Non-pigmented ciliary epithelial cell (primary cell): ENCODE data around the gene CALD1.

Source experiments
- DNase-seq: peaks from one replicate; pipeline ENCODE4 v3.0.0-alpha.2; 2010; ENCODE audit warnings: low read depth

Gene CALD1

GRCh38 chr7:134764365-134764764 lies 15.1 kb upstream of the CALD1 start:
- DNase-seq = no peak

DNA sequence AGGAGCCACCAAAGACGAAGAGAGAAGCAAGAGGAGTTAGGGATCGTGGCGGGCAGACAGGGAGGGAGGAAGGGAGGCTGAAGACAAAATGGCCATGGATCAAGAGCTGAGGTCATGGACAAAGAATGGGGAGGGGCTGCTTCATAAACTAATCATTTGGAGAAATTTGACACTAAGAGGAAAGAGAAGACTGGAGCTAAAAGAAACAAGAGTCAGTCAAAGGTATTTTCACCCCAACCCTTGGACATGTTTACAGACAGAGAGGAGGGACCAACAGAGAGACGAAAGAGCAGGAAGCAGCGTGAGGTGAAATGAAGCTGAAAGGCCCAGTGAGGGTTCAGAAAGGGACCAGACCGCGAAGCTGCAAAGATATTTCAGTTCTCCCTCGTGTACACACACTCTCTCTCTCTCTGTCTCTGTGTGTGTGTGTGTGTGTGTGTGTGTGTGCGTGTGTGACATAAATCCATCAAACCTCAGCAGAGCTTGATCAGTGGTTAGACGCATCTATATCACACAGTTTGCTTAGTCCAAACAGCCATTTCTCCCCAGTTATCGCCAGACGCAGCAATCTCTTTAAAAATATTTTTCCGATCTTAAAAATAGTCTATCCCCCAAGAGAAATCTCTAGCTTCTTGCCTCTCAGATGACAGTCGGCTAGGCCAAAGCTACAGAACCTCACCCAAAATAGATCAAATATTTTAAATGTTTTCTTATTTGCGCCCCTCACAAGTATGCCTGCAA lies 12.5 kb upstream of the CALD1 start:
- no peak for DNase-seq

DNA sequence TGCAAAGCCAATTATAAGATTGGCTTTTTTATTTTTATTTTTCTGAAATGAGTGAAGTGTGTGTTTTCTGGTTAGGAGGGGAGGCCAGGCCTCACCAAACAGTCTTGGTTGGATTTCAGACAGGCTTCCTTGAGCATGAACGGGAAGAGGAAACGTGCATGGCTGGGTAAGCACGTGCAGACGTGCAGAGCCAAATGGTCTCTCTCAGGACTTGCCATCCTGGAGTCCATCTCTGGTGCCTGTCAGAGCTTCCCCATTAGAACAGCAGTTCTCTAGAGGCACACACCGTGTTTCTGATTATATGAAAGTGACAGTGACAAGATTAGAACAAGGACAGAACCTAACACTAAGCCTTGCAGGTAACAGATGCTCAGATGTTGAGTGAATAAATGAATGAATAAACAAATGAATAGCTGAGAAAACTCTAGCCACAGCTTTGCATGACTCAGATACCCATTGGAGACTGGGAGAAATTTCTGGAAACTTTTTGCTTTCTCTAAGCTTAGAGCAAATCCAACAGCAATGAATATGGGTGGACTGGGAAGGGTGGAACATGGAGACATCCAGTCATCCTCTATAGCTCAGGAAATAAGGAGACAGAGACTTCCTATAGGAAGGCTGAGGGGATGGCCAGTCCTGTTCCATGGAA lies 11.8 kb upstream of the CALD1 start:
- no peak for DNase-seq

GRCh38 chr7:134768243-134768642 lies 11.2 kb upstream of the CALD1 start:
- no peak for DNase-seq

- DNase-seq = no peak
Observed at GRCh38 chr7:134770676-134771075, 8.8 kb upstream of the CALD1 start.

- DNase-seq = no peak
Observed at GRCh38 chr7:134771111-134771510, 8.3 kb upstream of the CALD1 start.

- DNase-seq = no peak
Observed at GRCh38 chr7:134771889-134772288, 7.5 kb upstream of the CALD1 start.

DNA sequence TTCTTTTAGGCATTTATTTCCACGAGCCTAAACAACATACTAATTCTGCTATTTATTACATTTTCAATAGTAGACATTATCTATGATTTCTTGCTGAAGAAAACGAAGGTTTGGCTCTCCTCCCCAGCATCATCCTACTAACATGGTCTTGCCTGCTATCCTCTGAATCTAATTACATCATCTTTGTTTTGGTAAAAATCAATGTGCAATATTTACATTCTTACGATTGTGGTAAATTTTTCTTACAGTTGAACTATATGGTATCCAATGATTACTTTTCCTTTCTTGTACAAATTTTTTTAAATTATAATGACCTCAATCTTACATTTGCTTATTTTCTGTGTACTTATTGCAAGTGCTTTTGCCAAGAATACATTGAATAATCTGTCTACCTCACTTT lies 7.0 kb upstream of the CALD1 start:
- DNase-seq = no peak

DNA sequence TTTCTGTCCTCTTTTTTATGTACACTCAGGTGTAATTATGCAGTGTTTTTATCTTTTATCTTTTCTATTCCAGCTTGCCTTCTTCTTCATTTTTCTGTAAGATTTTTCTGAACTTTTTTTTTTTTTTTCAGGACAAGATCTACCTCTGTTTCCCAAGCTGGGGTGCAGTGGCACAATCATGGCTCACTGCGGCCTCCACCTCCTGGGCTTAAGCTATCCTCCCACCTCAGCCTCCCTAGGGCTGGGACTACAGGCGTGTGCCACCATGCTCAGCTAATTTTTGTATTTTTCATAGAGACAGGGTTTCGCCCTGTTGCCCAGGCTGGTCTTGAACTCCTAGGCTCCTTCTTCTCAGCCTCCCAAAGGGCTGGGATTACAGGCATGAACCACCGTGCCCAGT lies 6.3 kb upstream of the CALD1 start:
- no peak for DNase-seq

DNA sequence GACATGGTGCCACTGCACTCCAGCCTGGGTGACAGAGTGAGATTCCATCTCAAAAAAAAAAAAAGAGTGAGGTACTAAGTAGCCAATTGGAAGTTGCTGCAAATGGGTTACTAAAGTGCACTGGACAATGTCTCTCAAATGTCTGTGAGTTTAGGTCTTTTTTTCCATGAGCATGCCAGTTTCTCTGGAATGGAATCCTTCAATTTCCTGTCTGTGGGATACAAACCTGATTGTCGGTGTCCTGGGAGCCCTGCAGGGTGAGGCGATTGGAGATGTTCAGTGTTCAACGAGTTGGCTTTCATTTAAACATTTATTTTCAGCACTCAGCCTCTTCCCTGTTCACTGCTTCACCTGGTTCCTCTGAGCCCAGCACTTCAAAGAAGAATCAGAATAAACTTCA lies 5.3 kb upstream of the CALD1 start:
- no peak for DNase-seq

DNA sequence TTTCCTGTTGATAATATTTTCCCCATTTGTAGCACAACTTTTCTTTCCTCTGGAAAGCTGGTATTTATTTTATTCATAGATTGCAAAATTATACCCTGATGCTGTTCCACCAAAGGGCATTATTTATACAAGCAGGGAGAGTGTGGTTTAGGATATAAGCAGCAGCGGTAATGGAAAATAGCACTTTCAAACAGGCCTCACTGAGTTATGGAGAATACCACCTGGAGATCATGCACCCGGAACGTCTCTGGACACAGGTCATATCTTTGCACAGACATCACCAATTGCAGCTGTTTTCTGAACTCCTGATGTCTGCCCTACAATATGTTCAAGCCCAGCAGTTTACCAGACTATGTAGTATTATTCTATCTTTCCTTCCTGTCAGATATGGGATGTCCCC lies 2.0 kb upstream of the CALD1 start:
- DNase-seq = no peak

DNA sequence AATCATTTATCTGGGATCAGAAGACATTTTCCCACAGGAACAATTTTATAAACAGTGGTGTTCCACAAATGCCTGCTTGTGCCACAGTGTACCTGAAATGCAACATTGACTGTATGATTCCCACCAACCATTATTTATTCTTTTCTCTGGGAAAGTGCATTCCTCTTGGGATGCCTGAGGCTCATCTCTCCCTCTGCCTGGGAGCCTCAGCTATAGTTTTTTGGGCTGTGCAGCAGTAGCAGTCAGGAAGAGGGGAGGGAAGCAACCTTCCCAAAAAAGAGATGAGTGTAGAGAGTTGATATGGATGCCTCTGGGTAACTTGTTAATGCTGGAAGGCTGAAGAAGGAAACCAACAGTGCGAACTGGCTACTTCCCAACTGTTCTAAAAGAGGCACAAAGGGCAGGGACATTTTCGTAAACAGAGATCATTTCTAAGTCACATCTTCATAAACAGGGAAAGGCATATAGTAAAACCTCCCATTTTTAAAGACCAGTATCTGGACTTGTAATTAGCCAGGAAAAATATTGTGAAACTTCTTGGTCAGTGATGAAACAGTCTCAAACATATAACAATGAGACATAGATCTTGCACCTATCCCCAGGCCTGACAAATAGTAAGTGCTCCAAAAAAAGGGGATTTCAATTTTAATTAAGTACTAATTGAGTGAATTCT lies 1.4 kb upstream of the CALD1 start:
- no peak for DNase-seq

GRCh38 chr7:134779741-134780065 lies 269 bp downstream of the CALD1 start:
- no peak for DNase-seq

GRCh38 chr7:134780166-134780828 lies 863 bp downstream of the CALD1 start:
- no peak for DNase-seq

- no peak for DNase-seq
Observed at GRCh38 chr7:134781171-134781570, 1.7 kb downstream of the CALD1 start.

DNA sequence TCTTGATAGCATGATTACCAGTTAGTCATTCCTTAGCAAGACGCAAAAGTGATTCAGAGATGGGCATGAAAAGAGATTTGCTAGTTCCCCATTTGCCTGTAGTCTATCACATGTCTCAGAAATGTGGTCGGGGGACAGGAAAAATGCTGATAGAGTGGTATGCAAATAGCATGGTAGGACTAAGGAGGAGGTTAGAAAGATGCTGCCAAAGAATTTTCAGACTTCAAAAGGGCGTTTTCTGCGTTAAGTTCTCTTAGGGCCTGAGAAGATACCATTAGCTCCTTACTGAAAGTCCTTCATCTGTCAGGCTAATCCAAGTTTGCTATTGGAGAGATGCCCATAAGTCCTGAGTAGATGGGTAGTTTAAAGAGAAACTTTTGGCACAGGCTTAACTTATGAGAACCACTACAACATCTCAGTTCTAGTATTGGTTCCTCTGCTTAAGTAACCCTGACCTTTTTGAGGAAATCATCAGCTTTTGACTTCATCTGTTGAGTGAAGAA lies 2.7 kb downstream of the CALD1 start:
- no peak for DNase-seq

DNA sequence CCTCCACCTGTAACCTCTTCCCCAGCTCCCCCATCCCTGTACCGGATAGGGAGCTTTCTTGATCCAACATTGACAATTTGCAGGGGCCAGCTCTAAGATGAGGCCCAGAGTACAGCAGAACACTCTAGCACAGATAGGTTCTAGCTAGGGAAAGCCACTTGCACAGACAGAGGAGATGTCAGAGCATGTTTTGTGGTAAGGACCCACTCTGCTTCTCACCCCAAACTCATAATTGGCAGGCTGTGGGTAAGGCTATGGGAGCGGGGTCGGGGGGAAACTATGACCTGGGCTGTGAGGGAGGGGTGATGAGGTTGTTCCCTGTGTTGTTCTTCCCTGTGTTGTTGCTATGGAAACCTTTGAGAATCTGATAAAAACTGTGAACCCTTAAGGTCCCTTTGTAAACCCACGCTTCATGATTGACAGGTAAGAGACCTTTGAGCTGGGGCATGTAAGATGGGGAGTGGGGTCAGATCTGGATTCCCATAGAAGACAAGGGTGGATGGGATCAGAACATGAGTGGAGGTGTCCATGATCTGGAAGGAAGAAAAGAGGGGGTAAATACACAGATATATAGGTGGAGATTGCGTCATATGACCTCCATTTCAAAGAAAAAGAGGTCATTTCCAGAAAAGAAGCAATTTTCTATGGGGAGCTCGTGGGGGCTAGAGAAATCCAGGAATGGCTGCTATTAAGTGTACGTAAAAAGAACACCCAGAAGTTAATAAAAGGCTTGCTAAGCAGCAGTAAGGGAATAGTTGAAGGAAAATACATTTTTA lies 4.0 kb downstream of the CALD1 start:
- DNase-seq = no peak

DNA sequence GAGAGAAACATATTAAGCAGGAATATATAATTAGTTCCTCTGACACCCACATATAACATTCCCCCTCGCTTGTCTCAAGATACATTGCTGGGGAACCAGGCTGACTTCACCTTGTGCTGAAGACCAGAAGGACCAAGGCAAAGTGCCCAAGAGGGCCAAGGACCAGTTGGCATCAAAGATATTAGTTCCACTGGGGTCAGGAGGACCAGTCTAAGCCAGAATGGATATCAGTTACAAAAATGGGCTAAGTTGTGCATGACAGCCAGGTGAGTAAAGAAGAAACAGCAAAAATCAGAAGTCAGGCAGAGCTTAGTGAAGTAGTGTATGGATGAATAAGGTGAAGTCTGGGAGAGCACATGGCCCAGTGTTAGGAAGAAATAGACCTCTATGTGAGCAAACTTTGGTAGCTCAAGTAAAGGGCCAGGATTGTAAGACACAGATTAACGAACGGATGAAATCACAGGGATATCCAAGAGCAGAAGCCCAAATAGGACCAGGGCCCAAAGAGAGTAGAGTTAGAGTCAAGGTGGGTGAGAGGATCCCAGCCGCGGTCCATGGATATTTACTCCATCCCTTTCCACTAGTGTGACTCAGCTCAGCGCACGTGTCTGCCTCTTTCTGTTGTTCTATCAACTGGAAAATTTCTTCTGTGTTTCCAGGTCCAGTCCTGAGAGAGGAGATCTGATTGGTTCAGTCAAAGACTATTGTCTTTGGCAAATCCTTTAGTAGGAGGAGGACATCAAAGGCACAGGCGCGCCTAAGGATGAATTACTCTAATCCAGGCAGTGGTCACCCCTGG lies 5.0 kb downstream of the CALD1 start:
- no peak for DNase-seq

DNA sequence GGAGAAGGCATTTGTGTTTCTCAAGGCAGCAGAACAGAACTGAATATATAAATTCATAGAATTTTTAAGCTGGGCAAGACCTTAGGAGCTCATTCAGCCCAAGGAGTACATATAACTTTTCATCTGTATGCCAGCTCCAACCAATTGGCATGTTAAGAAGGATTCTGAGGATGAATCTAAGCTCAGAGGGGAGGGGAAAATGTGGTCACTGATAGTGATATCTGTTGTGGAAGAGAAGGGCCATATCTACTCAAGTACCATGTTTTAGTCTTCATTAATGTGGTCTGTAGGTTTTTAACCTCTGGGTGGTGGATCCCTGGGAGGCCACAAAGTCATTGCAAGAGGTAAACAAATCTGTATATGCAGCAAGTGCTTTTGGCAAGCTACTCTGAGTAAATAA lies 6.4 kb downstream of the CALD1 start:
- DNase-seq = no peak

DNA sequence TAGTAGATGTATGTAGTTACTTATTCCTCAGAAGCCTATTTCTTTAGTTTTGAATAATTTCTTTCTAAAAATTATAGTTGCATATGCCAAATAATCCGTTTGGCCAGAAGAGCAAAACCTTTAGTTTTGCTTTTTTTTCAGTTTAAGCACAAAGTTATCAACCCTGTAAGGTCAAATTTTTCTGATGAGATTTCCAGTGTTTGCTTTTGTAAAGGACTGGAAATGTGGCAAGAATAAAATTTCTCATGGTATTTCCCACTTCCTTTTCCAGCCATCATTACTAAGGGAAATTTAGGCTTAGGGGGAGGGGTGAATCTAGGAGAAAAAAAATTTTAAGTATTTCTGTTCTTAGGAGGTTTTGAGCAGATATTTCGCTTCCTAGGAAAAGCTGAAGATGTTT lies 7.6 kb downstream of the CALD1 start:
- DNase-seq = no peak

DNA sequence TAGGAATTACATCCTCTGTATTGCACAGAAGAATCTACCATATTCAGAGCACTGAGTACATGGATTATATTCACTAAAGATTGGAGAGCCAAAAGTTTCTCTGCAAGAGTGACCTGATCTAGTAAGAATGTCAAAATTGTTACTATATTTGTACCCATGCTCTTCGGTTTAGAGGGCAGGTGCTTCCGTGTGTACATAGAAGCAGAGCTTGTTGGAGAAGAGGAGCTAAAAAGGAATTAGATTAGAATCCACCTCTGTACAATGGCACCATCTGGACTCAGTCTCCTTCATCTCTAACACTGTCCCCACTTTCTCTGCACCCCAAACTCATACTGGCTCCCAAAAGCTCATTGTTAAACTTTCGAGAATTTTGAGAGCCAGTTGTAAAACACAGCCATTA lies 8.3 kb downstream of the CALD1 start:
- no peak for DNase-seq
